Small intestine (tissue), 7 donors: ENCODE data around the gene APOF. TPM values are rescaled to one million over a fixed set of nuclear protein-coding genes. Genes with fewer than 3 reads are reported as not detected.
"Not testable (repeated sequence)": the region's sequence is repeated elsewhere in the genome, so short reads cannot be mapped to it uniquely, and the experiment has no call there.

ENCODE experiments used
- DNase-seq, 2 donors: peaks; one replicate each; pipeline versions ENCODE4 v3.0.0 to v3.0.0-alpha.2; 2013
- FAIRE-seq: peaks from 2 replicates; lab custom pipeline; 2012; peaks lifted over from hg19 to GRCh38; lab: Jason Lieb, UNC
- H3K27ac ChIP-seq, 3 donors: one replicate each; pipeline ENCODE4 v1.5.1; 2013; ENCODE audit warnings: low read length in 2 of 3, mild to moderate bottlenecking in 2 of 3, control low read depth in 1 of 3, inconsistent platforms in 1 of 3, low read depth in 1 of 3, moderate library complexity in 1 of 3
- H3K27me3 ChIP-seq, 3 donors: one replicate each; pipeline ENCODE4 v1.6.1; 2013; ENCODE audit warnings: low read length in 3 of 3, inconsistent platforms in 1 of 3; ENCODE audit not compliant: control insufficient read depth in 3 of 3, insufficient read depth in 3 of 3
- H3K36me3 ChIP-seq, 3 donors: one replicate each; pipeline ENCODE4 v1.6.1; 2013; ENCODE audit warnings: low read length in 3 of 3, inconsistent platforms in 1 of 3, low read depth in 1 of 3, mild to moderate bottlenecking in 1 of 3, moderate library complexity in 1 of 3; ENCODE audit not compliant: control insufficient read depth in 3 of 3, insufficient read depth in 2 of 3
- H3K4me1 ChIP-seq, 3 donors: one replicate each; pipeline ENCODE4 v1.6.1; 2013; ENCODE audit warnings: low read length in 2 of 3, inconsistent platforms in 1 of 3, low read depth in 1 of 3, mild to moderate bottlenecking in 1 of 3, moderate library complexity in 1 of 3; ENCODE audit not compliant: control insufficient read depth in 3 of 3, insufficient read depth in 2 of 3
- H3K4me3 ChIP-seq, 3 donors: one replicate each; pipeline ENCODE4 v1.5.1; 2013; ENCODE audit warnings: low read length in 3 of 3, control low read depth in 1 of 3, inconsistent platforms in 1 of 3, low read depth in 1 of 3, mild to moderate bottlenecking in 1 of 3, moderate library complexity in 1 of 3
- H3K9me3 ChIP-seq, 2 donors: one replicate each; pipeline ENCODE4 v1.6.1; 2013; ENCODE audit warnings: low read depth in 1 of 2, low read length in 1 of 2; ENCODE audit not compliant: control insufficient read depth in 2 of 2, insufficient read depth in 1 of 2
- WGBS, 3 donors: extraction: QIAGEN DNeasy Blood & Tissue Kit; methylation state at CpG; one replicate each; pipeline ENCODE4 v1.1.7; 2013; 5-methylcytosine and 5-hydroxymethylcytosine counted together
- polyA plus RNA-seq, 4 donors: library from polyadenylated mRNA; stranded (reverse) in 3 of 4; unstranded in 1 of 4; fragments of 200-250 nt in 3 of 4; fragments of 120-200 nt in 1 of 4; gene quantifications; one replicate each; pipeline versions ENCODE4 v1.2.1 to v1.2.3, GENCODE V29; 2013
- donor health status: healthy with polysubstance abuse.
- donor health status: control.
- donor health status: control.
- donor health status: Bipolar disorder and iron deficiency.
- donor health status: healthy.

APOF gene
- polyA plus RNA-seq, 4 donors: 0.19 TPM; not detected in 3

GRCh38 chr12:56332512-56333196, 30.0 kb downstream of the APOF start:
- Histone ChIP-seq H3K27me3 (no peaks in the 10 kb centered on the region), H3K9me3 (no peaks in the 10 kb centered on the region), H3K4me1 (peaks cover 0 to 13% (median 2%) of the 10 kb centered on the region in 3 donors), H3K4me3 (peak overlapping the region in 2 of 3 donors; percentile 60), H3K27ac (peak overlapping the region; percentile 80 to 93 (median 85)), H3K36me3 (peaks cover under 1 to 12% (median 1%) of the 10 kb centered on the region in 3 donors)
- DNase-seq: no peak
- no peak for FAIRE-seq
- WGBS, 3 donors: 85 to 95% (median 93%) methylated on average over 11 of the region's 11 CpGs

GRCh38 chr12:56330936-56331490, 31.6 kb downstream of the APOF start:
- no peaks in the 10 kb centered on the region for H3K27me3 ChIP-seq
- H3K27ac ChIP-seq: peak overlapping the region in 1 of 3 donors; percentile 34
- H3K4me3 ChIP-seq: no peak overlapping the region
- H3K9me3 ChIP-seq: no peaks in the 10 kb centered on the region
- WGBS, 3 donors: 81 to 89% (median 81%) methylated on average over 7 of the region's 7 CpGs
- no peak for FAIRE-seq
- peaks cover 4 to 27% (median 6%) of the 10 kb centered on the region in 3 donors for H3K36me3 ChIP-seq
- peak; percentile 35 to 56 for DNase-seq
- peaks cover 0 to 13% (median 2%) of the 10 kb centered on the region in 3 donors for H3K4me1 ChIP-seq

- no peaks in the 10 kb centered on the region for H3K4me1 ChIP-seq
- FAIRE-seq: no peak
- WGBS, 3 donors: 84 to 88% (median 88%) methylated on average over 6 of the region's 6 CpGs
- H3K9me3 ChIP-seq: no peaks in the 10 kb centered on the region
- H3K27ac ChIP-seq: no peak overlapping the region
- no peak for DNase-seq
- H3K4me3 ChIP-seq: no peak overlapping the region
- H3K27me3 ChIP-seq: no peaks in the 10 kb centered on the region
- peaks cover 14 to 54% (median 21%) of the 10 kb centered on the region in 3 donors for H3K36me3 ChIP-seq
Measured at GRCh38 chr12:56326533-56326932, 36.1 kb downstream of the APOF start.

- no peak overlapping the region for H3K4me3 ChIP-seq
- H3K9me3 ChIP-seq: no peaks in the 10 kb centered on the region
- no peaks in the 10 kb centered on the region for H3K4me1 ChIP-seq
- H3K27me3 ChIP-seq: no peaks in the 10 kb centered on the region
- peaks cover 14 to 57% (median 21%) of the 10 kb centered on the region in 3 donors for H3K36me3 ChIP-seq
- FAIRE-seq (no peak), DNase-seq (no peak)
- H3K27ac ChIP-seq: no peak overlapping the region
- 95 to 97% (median 97%) methylated on average over 8 of the region's 8 CpGs for WGBS, 3 donors
Measured at GRCh38 chr12:56326126-56326525, 36.5 kb downstream of the APOF start.

GRCh38 chr12:56324206-56324605, 38.5 kb downstream of the APOF start:
- no peaks in the 10 kb centered on the region for H3K9me3 ChIP-seq
- H3K36me3 ChIP-seq: peaks cover 14 to 73% (median 24%) of the 10 kb centered on the region in 3 donors
- WGBS, 3 donors: 93% methylated on average over 6 of the region's 6 CpGs
- H3K4me3 ChIP-seq: no peak overlapping the region
- DNase-seq: no peak
- H3K4me1 ChIP-seq: no peaks in the 10 kb centered on the region
- H3K27me3 ChIP-seq: no peaks in the 10 kb centered on the region
- no peak overlapping the region for H3K27ac ChIP-seq
- no peak for FAIRE-seq

- FAIRE-seq, H3K4me1 ChIP-seq, H3K27me3 ChIP-seq, H3K9me3 ChIP-seq, H3K27ac ChIP-seq, DNase-seq, H3K4me3 ChIP-seq: not testable (repeated sequence)
- peaks cover 9 to 65% (median 23%) of the 10 kb centered on the region in 3 donors for H3K36me3 ChIP-seq
- WGBS, 3 donors: 85 to 98% (median 96%) methylated on average over 8 of the region's 8 CpGs
Measured at GRCh38 chr12:56321610-56322009, 41.0 kb downstream of the APOF start.

GRCh38 chr12:56321027-56321426, 41.6 kb downstream of the APOF start:
- no peaks in the 10 kb centered on the region for H3K9me3 ChIP-seq

GRCh38 chr12:56317675-56318074, 45.0 kb downstream of the APOF start:
- Histone ChIP-seq H3K4me3 (no peak overlapping the region), H3K9me3 (no peaks in the 10 kb centered on the region), H3K27ac (no peak overlapping the region), H3K27me3 (no peaks in the 10 kb centered on the region), H3K36me3 (peaks cover 0 to 43% (median 7%) of the 10 kb centered on the region in 3 donors), H3K4me1 (peaks cover 0 to 11% (median 0%) of the 10 kb centered on the region in 3 donors)
- no peak for DNase-seq
- WGBS, 3 donors: 93 to 96% (median 96%) methylated on average over 3 of the region's 3 CpGs
- no peak for FAIRE-seq

More at GRCh38 chr12:56321027-56321426, 41.6 kb downstream of the APOF start:
- Histone ChIP-seq H3K27ac (no peak overlapping the region), H3K36me3 (peaks cover 9 to 59% (median 22%) of the 10 kb centered on the region in 3 donors), H3K4me1 (peaks cover 0 to 4% (median 0%) of the 10 kb centered on the region in 3 donors), H3K4me3 (no peak overlapping the region), H3K27me3 (no peaks in the 10 kb centered on the region)
- DNase-seq (no peak), FAIRE-seq (no peak)
- 90 to 96% (median 93%) methylated on average over 2 of the region's 2 CpGs for WGBS, 3 donors
